Measurements from ENCODE around the gene AFAP1L1.
A peak's percentile ranks its signal among the peaks of the same experiment; 100 is the strongest.

The AFAP1L1 gene

DNA sequence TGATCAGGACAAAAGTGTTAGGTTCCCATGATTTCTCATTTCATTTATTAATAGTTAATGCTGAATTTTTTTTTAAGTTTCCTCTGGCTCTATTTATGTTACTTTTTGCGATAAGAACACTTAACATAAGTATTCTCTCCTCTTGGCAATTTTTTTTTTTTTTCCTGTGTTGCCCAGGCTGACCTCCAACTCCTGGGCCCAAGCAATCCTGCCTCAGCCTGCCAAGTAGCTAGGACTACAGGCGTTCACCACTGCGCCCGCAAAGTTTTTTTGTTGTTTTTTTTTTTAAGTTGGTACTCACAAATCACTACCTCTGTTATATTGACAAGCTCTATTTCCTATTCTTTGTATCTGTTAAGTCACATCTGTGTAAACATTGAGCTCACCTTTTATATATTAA, 80.5 kb downstream of the AFAP1L1 start:
- TF ChIP-seq GATA3 (IDR thresholded peaks at IDR 0.05; ENCODE audit: low read depth, low read length) (no peak), GATA2 (IDR thresholded peaks at IDR 0.05; ENCODE audit: low read depth, low read length) (no peak)

DNA sequence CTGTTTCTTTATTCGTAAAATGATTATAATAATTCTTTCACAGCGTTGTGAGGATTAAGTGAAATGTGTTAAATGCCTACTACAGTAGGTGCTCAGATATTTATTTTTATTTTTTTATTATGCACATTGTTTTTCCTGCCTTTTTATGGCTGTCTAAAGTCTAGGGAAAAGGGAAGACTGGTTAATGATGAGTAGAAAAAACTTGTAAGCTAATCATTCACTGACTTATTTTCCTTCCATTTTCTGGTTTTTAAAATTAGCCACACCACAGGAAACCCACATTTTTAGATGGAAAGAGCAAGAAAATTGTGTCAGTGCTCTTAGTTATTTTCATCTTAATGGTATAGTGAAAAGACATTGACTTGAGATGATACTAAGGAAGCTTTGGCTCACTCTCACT, 82.3 kb downstream of the AFAP1L1 start:
- no peak for TF ChIP-seq GATA2 (IDR thresholded peaks at IDR 0.05; ENCODE audit: low read depth, low read length)
- no peak for TF ChIP-seq GATA3 (IDR thresholded peaks at IDR 0.05; ENCODE audit: low read depth, low read length)

DNA sequence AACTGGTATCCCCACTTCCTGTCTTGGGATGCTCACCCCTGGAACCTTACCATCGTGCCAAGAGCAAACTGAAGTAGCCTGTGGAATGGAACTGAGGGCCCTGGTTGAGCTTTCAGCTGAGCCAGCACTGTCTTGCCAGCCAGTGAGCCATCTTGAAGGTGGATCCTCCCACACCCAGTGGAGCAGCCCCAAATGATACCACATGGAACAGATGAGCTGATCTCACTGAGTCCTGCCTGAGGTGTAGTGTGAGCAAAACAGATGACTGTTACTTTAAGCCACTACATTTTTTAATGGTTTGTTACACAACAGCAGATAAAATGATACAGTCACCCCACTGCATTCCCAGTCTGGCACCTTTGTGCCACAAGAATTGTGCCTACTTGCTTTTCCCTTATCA, 84.0 kb downstream of the AFAP1L1 start:
- no peak for TF ChIP-seq GATA2 (IDR thresholded peaks at IDR 0.05; ENCODE audit: low read depth, low read length)
- no peak for TF ChIP-seq GATA3 (IDR thresholded peaks at IDR 0.05; ENCODE audit: low read depth, low read length)

DNA sequence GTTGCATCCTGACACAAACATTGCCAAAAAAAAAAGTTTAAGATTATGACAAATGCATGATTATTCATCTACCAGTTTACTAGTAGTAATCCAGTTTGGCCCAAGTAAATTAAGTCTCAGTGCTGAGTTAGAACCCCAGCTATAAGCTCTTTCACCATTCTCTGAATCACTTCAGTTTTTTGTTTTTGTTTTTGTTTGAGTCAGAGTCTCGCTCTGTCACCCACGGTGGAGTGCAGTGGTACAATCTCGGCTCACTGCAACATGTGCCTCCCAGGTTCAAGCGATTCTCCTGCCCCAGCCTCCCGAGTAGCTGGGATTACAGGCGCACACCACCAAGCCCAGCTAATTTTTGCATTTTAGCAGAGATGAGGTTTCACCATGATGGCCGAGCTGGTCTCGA, 84.7 kb downstream of the AFAP1L1 start:
- TF ChIP-seq GATA2 (IDR thresholded peaks at IDR 0.05; ENCODE audit: low read depth, low read length) (no peak), GATA3 (IDR thresholded peaks at IDR 0.05; ENCODE audit: low read depth, low read length) (no peak)

DNA sequence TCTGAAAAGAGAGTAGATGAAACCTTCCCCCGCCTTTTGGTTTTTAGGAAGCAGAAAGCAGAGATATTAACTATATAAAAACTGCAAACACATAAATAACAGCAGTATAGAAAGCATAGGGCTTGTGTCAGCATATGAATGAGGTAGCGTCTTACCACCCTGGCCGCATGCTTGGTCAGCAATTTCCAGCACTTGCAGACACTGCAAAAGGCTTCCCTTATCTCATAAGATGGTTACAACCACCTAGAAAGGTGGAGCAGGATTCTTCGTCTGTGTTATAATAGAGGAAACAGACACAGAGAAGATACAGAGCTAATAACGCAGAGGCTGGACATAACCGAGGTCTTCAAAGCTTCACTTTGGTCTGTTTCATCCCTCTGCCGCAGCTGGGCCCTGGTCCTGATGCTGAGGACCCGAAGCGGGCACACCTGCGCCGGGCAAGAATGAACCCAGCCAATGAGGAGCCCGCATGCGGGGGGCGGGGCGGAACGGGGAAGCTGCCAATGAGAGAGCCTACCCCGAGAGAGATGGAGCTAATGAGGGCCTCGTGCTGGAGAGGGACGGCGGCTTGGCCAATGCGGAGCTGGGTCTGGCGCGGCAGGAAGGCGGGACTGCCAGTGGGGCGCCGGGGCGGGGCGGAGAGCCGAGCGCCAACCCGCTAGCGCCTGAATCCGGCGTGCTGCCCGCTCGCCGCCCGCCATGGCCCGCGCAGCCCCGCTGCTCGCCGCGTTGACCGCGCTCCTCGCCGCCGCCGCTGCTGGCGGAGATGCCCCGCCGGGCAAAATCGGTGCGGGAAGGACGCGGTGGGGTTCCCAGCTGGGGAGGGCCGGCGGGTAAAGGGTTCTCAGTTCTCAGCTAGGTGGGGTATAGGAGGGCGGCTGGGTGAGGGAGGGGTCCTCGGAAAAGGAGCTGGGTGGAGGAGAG, 86.0 kb downstream of the AFAP1L1 start, which contains the start of gene PCYOX1L:
Gene PCYOX1L, plus strand, starts transcription at position 677 of the 924 bp plus-strand sequence. Its CDS starts 23 bp downstream, at position 700.
- TF ChIP-seq GATA3 (IDR thresholded peaks at IDR 0.05; ENCODE audit: low read depth, low read length) (no peak), GATA2 (IDR thresholded peaks at IDR 0.05; ENCODE audit: low read depth, low read length) (0 out of 2 replicates have a peak, but pooled peaks have one; percentile 8)

DNA sequence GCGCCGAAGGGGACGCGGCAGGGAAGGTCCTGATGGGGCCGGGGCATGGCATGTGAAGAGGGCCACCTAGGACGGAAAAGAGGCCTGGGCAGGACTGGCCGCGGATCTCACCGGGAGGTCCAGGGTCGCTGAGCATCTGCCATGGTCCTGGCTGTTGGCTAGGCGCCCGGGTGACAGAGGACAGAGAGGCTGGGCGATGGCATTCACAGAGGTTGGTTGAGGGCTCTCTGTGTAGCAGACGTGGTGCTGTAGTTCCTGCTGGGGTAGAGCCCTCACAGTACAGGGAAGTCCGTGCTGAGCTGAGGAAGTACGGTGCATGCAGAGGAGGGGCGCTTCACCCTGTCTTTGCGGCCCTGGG, 86.6 kb downstream of the AFAP1L1 start:
- TF ChIP-seq GATA2 (IDR thresholded peaks at IDR 0.05; ENCODE audit: low read depth, low read length) (no peak), GATA3 (IDR thresholded peaks at IDR 0.05; ENCODE audit: low read depth, low read length) (no peak)

DNA sequence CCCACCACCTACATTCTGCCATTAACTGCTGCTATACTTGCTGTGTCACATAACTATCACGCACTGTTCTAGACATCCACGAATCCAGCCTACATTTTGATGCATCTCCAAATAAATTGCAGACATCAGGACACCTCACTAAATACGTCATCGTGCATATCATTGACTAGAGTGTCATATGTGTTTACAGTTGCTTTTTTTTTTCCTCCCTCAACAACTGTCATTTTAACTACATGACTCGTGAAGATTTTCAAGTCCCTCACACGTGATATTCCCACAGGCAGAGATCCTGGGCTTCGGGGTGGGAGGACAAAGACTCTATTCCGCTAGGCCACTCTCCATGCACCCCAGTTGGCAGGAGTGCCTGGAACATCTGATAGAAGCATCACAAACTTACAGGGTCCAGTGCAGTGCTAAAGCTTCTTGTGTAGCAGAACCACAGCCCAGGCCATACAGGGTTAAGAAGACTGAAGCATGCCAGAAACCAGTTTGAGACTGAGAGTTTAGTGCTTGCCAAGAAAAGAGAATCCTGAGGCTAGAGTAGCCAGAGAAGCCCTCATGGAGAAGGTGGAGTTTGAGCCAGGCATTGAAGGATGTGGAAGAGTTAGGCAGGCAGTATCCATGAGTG, 87.3 kb downstream of the AFAP1L1 start:
- no peak for TF ChIP-seq GATA2 (IDR thresholded peaks at IDR 0.05; ENCODE audit: low read depth, low read length)
- TF ChIP-seq GATA3 (IDR thresholded peaks at IDR 0.05; ENCODE audit: low read depth, low read length), result no peak

DNA sequence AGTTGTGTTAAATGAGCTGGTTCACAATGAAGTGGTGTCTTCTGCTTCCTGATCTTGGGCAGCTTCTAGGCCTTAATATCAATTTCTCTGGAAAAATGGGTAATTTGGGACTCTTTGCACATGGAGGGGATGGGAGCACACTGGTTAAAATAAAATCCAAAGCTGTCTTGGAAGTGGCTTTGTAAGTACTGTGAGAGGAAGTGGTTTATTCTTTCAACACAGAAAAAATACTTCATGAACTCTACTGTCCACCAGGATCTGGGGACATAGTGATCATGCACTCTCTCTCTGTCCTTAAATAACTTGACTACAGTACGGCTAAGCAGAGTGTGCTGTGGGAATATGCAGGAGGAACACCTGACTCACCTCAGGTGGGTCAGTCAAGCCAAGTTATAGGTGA, 88.6 kb downstream of the AFAP1L1 start:
- TF ChIP-seq GATA3 (IDR thresholded peaks at IDR 0.05; ENCODE audit: low read depth, low read length), result no peak
- no peak for TF ChIP-seq GATA2 (IDR thresholded peaks at IDR 0.05; ENCODE audit: low read depth, low read length)

DNA sequence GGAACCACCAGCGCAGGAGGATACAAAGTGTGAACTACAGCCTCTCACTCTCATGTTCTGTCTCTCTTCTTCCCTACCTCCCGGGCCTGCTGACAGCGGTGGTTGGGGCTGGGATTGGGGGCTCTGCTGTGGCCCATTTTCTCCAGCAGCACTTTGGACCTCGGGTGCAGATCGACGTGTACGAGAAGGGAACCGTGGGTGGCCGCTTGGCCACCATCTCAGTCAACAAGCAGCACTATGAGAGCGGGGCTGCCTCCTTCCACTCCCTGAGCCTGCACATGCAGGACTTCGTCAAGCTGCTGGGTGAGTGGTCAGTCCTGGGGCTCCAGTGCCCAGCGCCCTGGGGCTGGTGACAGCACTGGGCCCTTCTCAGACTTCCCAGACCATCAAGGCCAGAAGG, 90.9 kb downstream of the AFAP1L1 start:
- TF ChIP-seq GATA2 (IDR thresholded peaks at IDR 0.05; ENCODE audit: low read depth, low read length) (no peak), GATA3 (IDR thresholded peaks at IDR 0.05; ENCODE audit: low read depth, low read length) (no peak)

DNA sequence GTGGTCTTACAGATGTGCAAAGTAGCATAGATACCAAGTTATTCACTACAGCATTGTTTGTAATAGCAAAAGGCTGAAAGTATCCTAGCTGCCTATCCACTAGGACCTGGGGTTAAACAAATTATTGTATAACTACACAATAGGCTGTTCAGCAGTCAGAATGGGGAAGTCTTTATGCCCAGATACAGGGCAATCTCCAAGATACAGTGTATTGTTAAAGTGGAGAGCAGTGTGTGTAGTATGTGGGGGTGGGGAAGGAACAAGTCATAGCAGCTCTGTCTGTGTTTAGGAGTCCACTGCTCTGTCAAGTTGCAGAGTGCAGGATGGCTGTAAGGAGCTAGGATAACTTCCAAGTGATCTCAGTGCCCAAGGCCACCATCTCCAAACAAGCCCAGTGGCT, 91.7 kb downstream of the AFAP1L1 start:
- no peak for TF ChIP-seq GATA3 (IDR thresholded peaks at IDR 0.05; ENCODE audit: low read depth, low read length)
- no peak for TF ChIP-seq GATA2 (IDR thresholded peaks at IDR 0.05; ENCODE audit: low read depth, low read length)

DNA sequence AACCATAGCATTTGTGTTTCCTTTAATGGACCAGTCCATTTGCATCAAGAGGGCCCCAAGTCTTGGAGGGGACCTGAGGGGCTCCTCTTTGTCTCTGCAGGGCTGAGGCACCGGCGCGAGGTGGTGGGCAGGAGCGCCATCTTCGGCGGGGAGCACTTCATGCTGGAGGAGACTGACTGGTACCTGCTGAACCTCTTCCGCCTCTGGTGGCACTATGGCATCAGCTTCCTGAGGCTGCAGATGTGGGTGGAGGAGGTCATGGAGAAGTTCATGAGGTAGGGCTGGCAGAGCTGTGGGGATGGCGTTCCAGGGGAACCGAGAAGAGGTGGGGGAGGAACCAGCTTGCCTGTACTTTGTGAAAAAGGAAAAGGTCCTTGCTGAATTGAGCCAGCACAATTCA, 92.3 kb downstream of the AFAP1L1 start:
- no peak for TF ChIP-seq GATA3 (IDR thresholded peaks at IDR 0.05; ENCODE audit: low read depth, low read length)
- no peak for TF ChIP-seq GATA2 (IDR thresholded peaks at IDR 0.05; ENCODE audit: low read depth, low read length)

DNA sequence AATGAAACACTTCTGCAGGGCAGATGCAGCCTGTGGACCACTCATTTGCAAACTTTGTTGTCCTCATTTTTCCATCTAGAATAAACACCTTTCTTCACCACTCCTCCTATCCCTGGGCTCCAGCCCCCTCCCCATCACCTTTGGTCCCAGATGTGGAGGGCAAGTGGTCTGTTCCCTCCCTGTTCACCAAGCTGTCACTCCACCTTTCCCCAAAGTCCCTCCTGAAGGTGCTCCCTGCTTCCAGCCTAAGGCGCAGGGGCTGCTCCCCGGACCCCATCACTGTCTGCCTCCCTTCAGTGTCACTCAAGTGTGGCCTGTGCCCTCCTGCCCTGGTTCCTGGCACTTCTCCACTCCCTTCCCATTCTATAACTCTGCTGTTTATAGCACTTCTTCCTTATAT, 93.1 kb downstream of the AFAP1L1 start:
- no peak for TF ChIP-seq GATA2 (IDR thresholded peaks at IDR 0.05; ENCODE audit: low read depth, low read length)
- no peak for TF ChIP-seq GATA3 (IDR thresholded peaks at IDR 0.05; ENCODE audit: low read depth, low read length)

DNA sequence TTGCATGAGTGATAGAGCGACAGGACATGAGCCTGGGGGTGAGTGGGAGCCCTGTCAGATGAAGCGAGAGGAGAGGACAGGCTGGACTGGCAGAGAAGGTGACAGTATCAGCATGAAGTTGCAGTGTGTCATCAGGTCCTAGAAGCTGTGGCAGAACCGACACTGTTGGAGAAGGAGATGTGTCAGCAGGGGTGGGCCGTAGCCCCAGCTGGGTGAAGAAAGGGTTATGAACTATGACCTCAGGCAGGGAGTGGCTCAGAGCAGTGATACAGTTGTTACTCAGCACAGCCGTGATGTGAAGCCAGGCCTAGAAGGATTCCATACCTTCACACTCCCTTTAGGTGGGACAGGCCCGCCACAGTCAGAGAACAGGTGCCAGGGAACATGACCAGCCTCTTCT, 93.8 kb downstream of the AFAP1L1 start:
- no peak for TF ChIP-seq GATA2 (IDR thresholded peaks at IDR 0.05; ENCODE audit: low read depth, low read length)
- no peak for TF ChIP-seq GATA3 (IDR thresholded peaks at IDR 0.05; ENCODE audit: low read depth, low read length)

DNA sequence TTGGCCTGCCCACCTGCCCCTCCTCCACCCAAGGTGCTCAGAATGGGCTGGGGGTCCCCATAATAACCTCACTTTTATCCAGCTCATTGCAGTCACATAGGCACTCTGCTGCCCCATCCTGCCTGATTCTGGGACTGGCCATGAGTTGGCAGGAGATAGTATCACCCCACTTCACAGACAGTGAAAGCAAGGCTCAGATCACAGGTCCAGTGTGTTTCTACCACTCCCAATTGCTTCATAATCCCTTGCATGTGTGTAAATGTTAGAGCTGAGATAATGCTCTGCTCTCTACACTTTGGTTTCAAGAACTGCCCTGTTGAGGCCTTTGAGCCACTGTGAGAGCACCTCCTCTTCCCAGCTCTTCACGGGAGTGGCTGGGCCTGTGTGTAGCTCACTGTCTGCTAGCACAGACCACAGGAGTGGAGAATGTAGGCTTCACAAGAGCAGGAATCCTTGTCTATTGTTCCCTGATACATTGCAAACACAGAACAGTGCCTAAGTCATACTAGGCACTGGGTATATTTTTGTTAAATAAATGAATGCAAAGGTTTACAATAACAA, 94.6 kb downstream of the AFAP1L1 start:
- no peak for TF ChIP-seq GATA2 (IDR thresholded peaks at IDR 0.05; ENCODE audit: low read depth, low read length)
- no peak for TF ChIP-seq GATA3 (IDR thresholded peaks at IDR 0.05; ENCODE audit: low read depth, low read length)

Data from SH-SY5Y (cell line).